K562 (cell line): Measurements from ENCODE around the gene PRDX3. TPM values are rescaled to one million over a fixed set of nuclear protein-coding genes. Genes with fewer than 3 reads are reported as not detected.

Experiments
- ATAC-seq: fragments of 200-7000 bp; cut with Tn5 transposase; 3 replicates; pipeline ENCODE4 v1.9.1; 2020; ENCODE audit warnings: moderate library complexity
- BruUV-seq: library from RNA; stranded (reverse); fragments of 400-500 nt; replicated peaks from 2 replicates; lab custom pipeline; 2021; lab: Mats Ljungman, UMichigan
- CTCF ChIA-PET: fragments of 300-600 bp; formaldehyde crosslinking; extraction: SDS; loops from one replicate; lab custom pipeline; 2021; ENCODE audit warnings: low intra/inter-chr PET ratio; lab: Yijun Ruan, JAX
- POLR2A ChIA-PET: fragments of 300-600, 350-650 bp; sonication (Branson Sonifier 250); formaldehyde crosslinking; extraction: SDS; loops from one replicate; lab custom pipeline; 2021; ENCODE audit warnings: antibody characterized with exemption, inconsistent platforms; lab: Yijun Ruan, JAX
- DNase-seq, 4 experiments: peaks; one replicate each; pipeline versions ENCODE4 v3.0.0 to v3.0.0-alpha.2; 2011 to 2018; ENCODE audit warnings: low spot score in 3 of 4, mixed read lengths in 3 of 4; ENCODE audit errors: extremely low read depth in 1 of 4
- FAIRE-seq: peaks from 2 replicates; lab custom pipeline; 2011; peaks lifted over from hg19 to GRCh38; lab: Jason Lieb, UNC
- H2AFZ ChIP-seq: 2 replicates; pipeline ENCODE4 v1.6.0; 2011; ENCODE audit warnings: low read depth, low read length, control low read depth, inconsistent platforms
- H3K27ac ChIP-seq: fragments of 200-600 bp; 3 replicates; pipeline ENCODE4 v1.8.0; 2011; ENCODE audit warnings: low read depth, mild to moderate bottlenecking, control low read depth, inconsistent platforms, low read length, moderate library complexity, mixed read lengths; ENCODE audit errors: extremely low read depth
- H3K27me3 ChIP-seq, 2 experiments: fragments of 300-600 bp in 1 of 2; 2 replicates in 1 of 2; 3 replicates in 1 of 2; pipeline versions ENCODE4 v1.6.0 to v1.8.0; 2011; ENCODE audit warnings: inconsistent platforms in 2 of 2, low read length in 2 of 2, mild to moderate bottlenecking in 1 of 2, mixed read lengths in 1 of 2, moderate library complexity in 1 of 2; ENCODE audit not compliant: control insufficient read depth in 2 of 2, insufficient read depth in 2 of 2
- H3K36me3 ChIP-seq: fragments of 300-600 bp; 3 replicates; pipeline ENCODE4 v1.8.0; 2011; ENCODE audit warnings: mild to moderate bottlenecking, low read length, inconsistent platforms; ENCODE audit not compliant: control insufficient read depth, insufficient read depth
- H3K4me1 ChIP-seq, 2 experiments: fragments of 200-600 bp in 1 of 2; replicated peaks in 1 of 2; 2 replicates in 1 of 2; 3 replicates in 1 of 2; pipeline versions ENCODE4 v1.5.1 to v1.8.0; 2011; ENCODE audit warnings: inconsistent platforms in 2 of 2, low read length in 2 of 2, mild to moderate bottlenecking in 1 of 2, mixed read lengths in 1 of 2, moderate library complexity in 1 of 2; ENCODE audit not compliant: control insufficient read depth in 2 of 2, insufficient read depth in 2 of 2
- H3K4me2 ChIP-seq: 2 replicates; pipeline ENCODE4 v1.6.1; 2011; ENCODE audit warnings: low read length, control low read depth, inconsistent platforms, mixed read lengths; ENCODE audit not compliant: insufficient read depth
- H3K4me3 ChIP-seq: fragments of 200-600 bp; sonication (generic), shearing (Covaris generic); 2 replicates; pipeline ENCODE4 v1.5.1; 2016; ENCODE audit warnings: control low read depth, inconsistent platforms
- H3K79me2 ChIP-seq: fragments of 200-600 bp; 3 replicates; pipeline ENCODE4 v1.8.0; 2011; ENCODE audit warnings: low read length, inconsistent platforms; ENCODE audit not compliant: control insufficient read depth, insufficient read depth
- H3K9ac ChIP-seq, 2 experiments: 2 replicates each; pipeline versions ENCODE4 v1.6.0 to v1.6.1; 2011; ENCODE audit warnings: low read depth in 2 of 2, low read length in 2 of 2, control low read depth in 1 of 2, inconsistent platforms in 1 of 2, mild to moderate bottlenecking in 1 of 2, mixed read lengths in 1 of 2; ENCODE audit not compliant: insufficient read depth in 1 of 2
- H3K9me1 ChIP-seq: one replicate; pipeline ENCODE4 v1.6.0; 2011; ENCODE audit warnings: inconsistent platforms, mild to moderate bottlenecking, low read length, moderate library complexity; ENCODE audit not compliant: control insufficient read depth, insufficient read depth
- H3K9me3 ChIP-seq: replicated peaks from 2 replicates; pipeline ENCODE4 v1.5.1; 2011; ENCODE audit warnings: low read depth, low read length, inconsistent platforms; ENCODE audit not compliant: control insufficient read depth, insufficient read depth
- H4K20me1 ChIP-seq: replicated peaks from 2 replicates; pipeline ENCODE4 v1.6.1; 2011; ENCODE audit warnings: low read length, inconsistent platforms, mixed read lengths; ENCODE audit not compliant: control insufficient read depth, insufficient read depth
- ARHGAP35 ChIP-seq: fragments of 450-650 bp; IDR thresholded peaks from 2 replicates; pipeline ENCODE4 v1.6.1; 2018; ENCODE audit not compliant: partially characterized antibody
- E4F1 ChIP-seq: fragments of 250-450 bp; sonication (Bioruptor Pico); IDR thresholded peaks from 2 replicates; pipeline ENCODE4 v1.5.0; 2021; ENCODE audit warnings: mild to moderate bottlenecking, borderline replicate concordance
- ELF4 ChIP-seq: fragments of 450-650 bp; formaldehyde crosslinking; IDR thresholded peaks from 2 replicates; pipeline ENCODE4 v1.4.0; 2022; ENCODE audit warnings: missing genetic modification characterization
- FIP1L1 ChIP-seq: fragments of 200-400 bp; formaldehyde crosslinking; IDR thresholded peaks from 2 replicates; pipeline ENCODE4 v1.6.1; 2018; ENCODE audit warnings: mild to moderate bottlenecking, low read depth, low read length; ENCODE audit not compliant: poor library complexity, severe bottlenecking
- FOSL1 ChIP-seq: fragments of 200-800 bp; sonication (Bioruptor generic); conservative IDR thresholded peaks from 2 replicates; pipeline ENCODE4 v1.6.1; 2016; ENCODE audit warnings: missing genetic modification characterization, missing compliant biosample characterization
- KLF13 ChIP-seq: fragments of 450-650 bp; IDR thresholded peaks from 2 replicates; pipeline ENCODE4 v1.6.1; 2016; ENCODE audit warnings: missing genetic modification characterization, low read depth, mild to moderate bottlenecking, missing compliant biosample characterization, moderate library complexity, borderline replicate concordance
- LARP7 ChIP-seq: fragments of 450-650 bp; IDR thresholded peaks from 2 replicates; pipeline ENCODE4 v1.6.1; 2016
- LEF1 ChIP-seq: fragments of 450-650 bp; IDR thresholded peaks from 2 replicates; pipeline ENCODE4 v1.6.1; 2016; ENCODE audit warnings: mild to moderate bottlenecking
- NUFIP1 ChIP-seq: fragments of 450-650 bp; IDR thresholded peaks from 2 replicates; pipeline ENCODE4 v1.6.1; 2018; ENCODE audit not compliant: partially characterized antibody
- PHTF2 ChIP-seq: fragments of 250-450 bp; sonication (Bioruptor Pico); IDR thresholded peaks from 2 replicates; pipeline ENCODE4 v1.5.0; 2021; ENCODE audit warnings: mild to moderate bottlenecking
- PPARD ChIP-seq: fragments of 250-450 bp; sonication (Bioruptor Pico); IDR thresholded peaks from 2 replicates; pipeline ENCODE4 v1.8.0; 2022; ENCODE audit warnings: inconsistent platforms, mild to moderate bottlenecking, moderate library complexity
- PREB ChIP-seq: sonication (generic); formaldehyde crosslinking; IDR thresholded peaks from 2 replicates; pipeline ENCODE4 v1.8.1; 2023; ENCODE audit warnings: mild to moderate bottlenecking, missing genetic modification reagents
- TARDBP ChIP-seq: fragments of 450-650 bp; IDR thresholded peaks from 2 replicates; pipeline ENCODE4 v1.6.1; 2016
- TCF3 ChIP-seq: sonication (generic); formaldehyde crosslinking; IDR thresholded peaks from 2 replicates; pipeline ENCODE4 v1.4.0; 2020; ENCODE audit warnings: mild to moderate bottlenecking, missing genetic modification reagents
- ZNF133 ChIP-seq: fragments of 250-450 bp; sonication (Bioruptor Pico); IDR thresholded peaks from 2 replicates; pipeline ENCODE4 v1.4.0; 2020; ENCODE audit warnings: mild to moderate bottlenecking
- ZNF253 ChIP-seq: fragments of 250-450 bp; sonication (Bioruptor Pico); conservative IDR thresholded peaks from 2 replicates; pipeline ENCODE4 v1.6.1; 2021; ENCODE audit warnings: mild to moderate bottlenecking
- ZNF263 ChIP-seq: sonication (generic); formaldehyde crosslinking; IDR thresholded peaks from 2 replicates; pipeline ENCODE4 v1.8.0; 2022; ENCODE audit warnings: mild to moderate bottlenecking, missing genetic modification reagents, borderline replicate concordance
- WGBS: fragments of 100-300 bp; shearing (Covaris generic); methylation state at CpG from one replicate; pipeline ENCODE4 v1.1.6; 2016; ENCODE audit warnings: low coverage, mixed read lengths; ENCODE audit not compliant: insufficient coverage; ENCODE audit errors: missing lambda C conversion rate; 5-methylcytosine and 5-hydroxymethylcytosine counted together
- in situ Hi-C: fragments of 300-500 bp; cut with MboI; formaldehyde crosslinking; loops from 4 replicates; pipeline ENCODE4 v1.15.0; 2018; ENCODE audit warnings: inconsistent platforms, mixed read lengths
- intact Hi-C: fragments of 100-400 bp; cut with micrococcal nuclease; formaldehyde crosslinking; loops from 2 replicates; pipeline ENCODE4 v1.14.2; 2022
- polyA plus RNA-seq, 8 experiments: library from polyadenylated mRNA; depleted of rRNA in 4 of 8; stranded (reverse) in 5 of 8; unstranded in 3 of 8; fragments of >200 nt; fragmentation: Nextera tagmentation in 2 of 8; fragmentation: Illumina TruSeq in 1 of 8; extraction: Ambion mirVana in 2 of 8; extraction: Trizol in 1 of 8; gene quantifications; 2 replicates each; pipeline versions ENCODE4 v1.2.1 to v1.2.3, GENCODE V29; 2011 to 2014; ENCODE audit warnings: inconsistent platforms in 1 of 8, missing spikeins in 1 of 8
- total RNA-seq, 7 experiments: library from RNA; depleted of rRNA in 6 of 7; stranded (reverse); fragments of >200 nt in 6 of 7; fragmentation: Illumina TruSeq in 2 of 7; extraction: Trizol in 2 of 7; gene quantifications; 2 replicates each; pipeline versions ENCODE4 v1.2.1 to v1.2.3, GENCODE V29; 2011 to 2021; ENCODE audit warnings: low replicate concordance in 1 of 7
- TF ChIP-seq, protein P1 (sequence below), 3 experiments: fragments of 200-800 bp in 1 of 3; fragments of 250-450 bp in 1 of 3; fragments of 450-650 bp in 1 of 3; sonication (Bioruptor Pico) in 1 of 3; sonication (Bioruptor generic) in 1 of 3; formaldehyde crosslinking in 1 of 3; IDR thresholded peaks; 2 replicates each; pipeline versions ENCODE4 v1.6.1 to v1.8.0; 2016 to 2022; ENCODE audit warnings: mild to moderate bottlenecking in 2 of 3, missing genetic modification characterization in 2 of 3, missing compliant biosample characterization in 1 of 3, moderate library complexity in 1 of 3

PRDX3 gene
- total and polyA plus RNA-seq, 9 of the 15 experiments (the other 6 are each of a cell fraction or from before 2014, with no cell fraction given): 122 to 994 (median 173) TPM

- CTCF ChIA-PET: no interaction called here
- TF ChIP-seq E4F1 (CRISPR knock-in tag) (no peak), FOSL1 (tag) (no peak), NUFIP1 (no peak), ARHGAP35 (no peak), LARP7 (no peak), PPARD (CRISPR knock-in tag) (no peak), LEF1 (no peak), TCF3 (CRISPR knock-in tag) (no peak), PHTF2 (CRISPR knock-in tag) (no peak), KLF13 (tag) (no peak), FIP1L1 (no peak), ZNF133 (CRISPR knock-in tag) (no peak), ELF4 (CRISPR knock-in tag) (no peak), ZNF253 (no peak), PREB (CRISPR knock-in tag) (no peak), TARDBP (no peak), ZNF263 (CRISPR knock-in tag) (no peak)
- TF ChIP-seq, protein P1, sequence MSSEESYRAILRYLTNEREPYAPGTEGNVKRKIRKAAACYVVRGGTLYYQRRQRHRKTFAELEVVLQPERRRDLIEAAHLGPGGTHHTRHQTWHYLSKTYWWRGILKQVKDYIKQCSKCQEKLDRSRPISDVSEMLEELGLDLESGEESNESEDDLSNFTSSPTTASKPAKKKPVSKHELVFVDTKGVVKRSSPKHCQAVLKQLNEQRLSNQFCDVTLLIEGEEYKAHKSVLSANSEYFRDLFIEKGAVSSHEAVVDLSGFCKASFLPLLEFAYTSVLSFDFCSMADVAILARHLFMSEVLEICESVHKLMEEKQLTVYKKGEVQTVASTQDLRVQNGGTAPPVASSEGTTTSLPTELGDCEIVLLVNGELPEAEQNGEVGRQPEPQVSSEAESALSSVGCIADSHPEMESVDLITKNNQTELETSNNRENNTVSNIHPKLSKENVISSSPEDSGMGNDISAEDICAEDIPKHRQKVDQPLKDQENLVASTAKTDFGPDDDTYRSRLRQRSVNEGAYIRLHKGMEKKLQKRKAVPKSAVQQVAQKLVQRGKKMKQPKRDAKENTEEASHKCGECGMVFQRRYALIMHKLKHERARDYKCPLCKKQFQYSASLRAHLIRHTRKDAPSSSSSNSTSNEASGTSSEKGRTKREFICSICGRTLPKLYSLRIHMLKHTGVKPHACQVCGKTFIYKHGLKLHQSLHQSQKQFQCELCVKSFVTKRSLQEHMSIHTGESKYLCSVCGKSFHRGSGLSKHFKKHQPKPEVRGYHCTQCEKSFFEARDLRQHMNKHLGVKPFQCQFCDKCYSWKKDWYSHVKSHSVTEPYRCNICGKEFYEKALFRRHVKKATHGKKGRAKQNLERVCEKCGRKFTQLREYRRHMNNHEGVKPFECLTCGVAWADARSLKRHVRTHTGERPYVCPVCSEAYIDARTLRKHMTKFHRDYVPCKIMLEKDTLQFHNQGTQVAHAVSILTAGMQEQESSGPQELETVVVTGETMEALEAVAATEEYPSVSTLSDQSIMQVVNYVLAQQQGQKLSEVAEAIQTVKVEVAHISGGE (CRISPR knock-in tag; IDR thresholded peaks at IDR 0.05): no peak
Measured at GRCh38 chr10:119118231-119118630, 60.4 kb downstream of the PRDX3 start.

More at GRCh38 chr10:119118231-119118630, 60.4 kb downstream of the PRDX3 start:
- no peak overlapping the region for H3K4me3 ChIP-seq
- no peak overlapping the region for H3K27ac ChIP-seq
- BruUV-seq: no TSS peak
- no peaks in the 10 kb centered on the region for H3K9me1 ChIP-seq
- H3K36me3 ChIP-seq: peaks cover 18% of the 10 kb centered on the region; the same call in 1 of the 3 replicates
- no peak overlapping the region for H3K4me2 ChIP-seq
- POLR2A ChIA-PET: no interaction called here
- no peak overlapping the region for H3K9ac ChIP-seq
- WGBS: 74% methylated on average over 5 of the region's 5 CpGs
- H3K4me1 ChIP-seq: peaks cover 0 to 7% of the 10 kb centered on the region in 2 experiments; a peak in 2 of 5 replicates
- H3K79me2 ChIP-seq: no peaks in the 10 kb centered on the region
- intact Hi-C loops: no loop called here
- ATAC-seq: no peak
- in situ Hi-C loops: no loop called here
- H2AFZ ChIP-seq: no peak overlapping the region
- no peaks in the 10 kb centered on the region for H3K9me3 ChIP-seq
- H3K27me3 ChIP-seq: no peaks in the 10 kb centered on the region
- DNase-seq: no peak
- no peaks in the 10 kb centered on the region for H4K20me1 ChIP-seq
- no peak for FAIRE-seq
